Gastroesophageal sphincter (tissue), 4 donors: ENCODE data around the gene CACNA1F. TPM values are rescaled to one million over a fixed set of nuclear protein-coding genes. Genes with fewer than 3 reads are reported as not detected.

Experiments
- ATAC-seq: fragments of 150-250 bp; one replicate; pipeline ENCODE4 v1.9.1; 2016; ENCODE audit warnings: mild to moderate bottlenecking, moderate library complexity
- H3K27ac ChIP-seq, 4 donors: fragments of 200-600 bp; sonication (generic) in 3 of 4; 1 replicate in 3 of 4; 2 replicates in 1 of 4; pipeline ENCODE4 v1.5.1; 2016 to 2019
- H3K27me3 ChIP-seq: fragments of 200-600 bp; sonication (generic); one replicate; pipeline ENCODE4 v1.5.1; 2019
- H3K36me3 ChIP-seq, 2 donors: fragments of 200-600 bp; sonication (generic); one replicate each; pipeline ENCODE4 v1.5.1; 2019; ENCODE audit warnings: control low read depth in 1 of 2
- H3K4me1 ChIP-seq, 3 donors: fragments of 200-600 bp; sonication (generic); 1 replicate in 2 of 3; 2 replicates in 1 of 3; pipeline ENCODE4 v1.5.1; 2016 to 2019; ENCODE audit warnings: control low read depth in 2 of 3
- H3K4me3 ChIP-seq, 2 donors: fragments of 200-600 bp; sonication (generic); one replicate each; pipeline ENCODE4 v1.5.1; 2019; ENCODE audit warnings: mild to moderate bottlenecking in 1 of 2, moderate library complexity in 1 of 2
- H3K9me3 ChIP-seq, 3 donors: fragments of 200-600 bp; sonication (generic); one replicate each; pipeline ENCODE4 v1.5.1; 2017 to 2019; ENCODE audit warnings: control low read depth in 2 of 3
- CTCF ChIP-seq, 4 experiments: fragments of 200-600 bp in 2 of 4; fragments of 450-650 bp in 2 of 4; sonication (generic) in 1 of 4; IDR thresholded peaks; one replicate each; pipeline ENCODE4 v1.5.1; 2017 to 2019; ENCODE audit warnings: antibody characterized with exemption in 4 of 4, mild to moderate bottlenecking in 2 of 4, moderate library complexity in 2 of 4
- EP300 ChIP-seq: sonication (generic); formaldehyde crosslinking; IDR thresholded peaks from one replicate; pipeline ENCODE4 v1.6.1; 2017; ENCODE audit warnings: antibody characterized with exemption, mild to moderate bottlenecking
- POLR2A ChIP-seq, 2 donors: fragments of 450-650 bp; IDR thresholded peaks; one replicate each; pipeline ENCODE4 v1.6.1; 2017; ENCODE audit warnings: antibody characterized with exemption in 2 of 2, mild to moderate bottlenecking in 2 of 2, moderate library complexity in 1 of 2
- POLR2AphosphoS5 ChIP-seq: sonication (generic); formaldehyde crosslinking; IDR thresholded peaks from one replicate; pipeline ENCODE4 v1.6.1; 2017; ENCODE audit warnings: antibody characterized with exemption
- WGBS, 2 donors: methylation state at CpG; one replicate each; pipeline ENCODE4 v1.1.5; 2018; ENCODE audit warnings: low coverage in 1 of 2; 5-methylcytosine and 5-hydroxymethylcytosine counted together
- total RNA-seq, 4 donors: library from RNA; depleted of rRNA; stranded (reverse); fragments of >200 nt; gene quantifications; one replicate each; pipeline ENCODE4 v1.1.0, GENCODE V29; 2016

The CACNA1F gene
- total RNA-seq, 4 donors from 2014 or later, result 1.7 TPM; not detected in 3

- H3K36me3 ChIP-seq, result no peaks in the 10 kb centered on the region
- H3K4me1 ChIP-seq, result no peaks in the 10 kb centered on the region
- H3K9me3 ChIP-seq, result no peaks in the 10 kb centered on the region
- H3K27ac ChIP-seq, result no peak overlapping the region
- TF ChIP-seq POLR2AphosphoS5, result no peak
- no peak for TF ChIP-seq POLR2A (IDR thresholded peaks at IDR 0.05)
- TF ChIP-seq EP300, result no peak
- no peak for TF ChIP-seq CTCF (IDR thresholded peaks at IDR 0.05)
- H3K4me3 ChIP-seq, result no peak overlapping the region
- WGBS, 2 donors, result 70 to 84% methylated on average over 2 of the region's 2 CpGs
- H3K27me3 ChIP-seq, result peaks cover 8% of the 10 kb centered on the region
- ATAC-seq, result no peak
Observed at GRCh38 chrX:49214416-49214815, 18.7 kb downstream of the CACNA1F start.

GRCh38 chrX:49212861-49213260 lies 20.3 kb downstream of the CACNA1F start:
- TF ChIP-seq POLR2A (IDR thresholded peaks at IDR 0.05) (no peak), CTCF (IDR thresholded peaks at IDR 0.05) (no peak), EP300 (no peak), POLR2AphosphoS5 (no peak)
- Histone ChIP-seq H3K36me3 (no peaks in the 10 kb centered on the region), H3K27me3 (peaks cover 10% of the 10 kb centered on the region), H3K4me3 (no peak overlapping the region), H3K9me3 (no peaks in the 10 kb centered on the region), H3K27ac (no peak overlapping the region), H3K4me1 (no peaks in the 10 kb centered on the region)
- no CpG with 5 or more reads among the region's 1 CpG for WGBS, 2 donors
- no peak for ATAC-seq

GRCh38 chrX:49212209-49212608 lies 20.9 kb downstream of the CACNA1F start:
- Histone ChIP-seq H3K36me3 (no peaks in the 10 kb centered on the region), H3K27me3 (peaks cover 10% of the 10 kb centered on the region), H3K9me3 (no peaks in the 10 kb centered on the region), H3K4me1 (no peaks in the 10 kb centered on the region), H3K4me3 (no peak overlapping the region), H3K27ac (no peak overlapping the region)
- TF ChIP-seq CTCF (IDR thresholded peaks at IDR 0.05) (no peak), EP300 (no peak), POLR2A (IDR thresholded peaks at IDR 0.05) (no peak), POLR2AphosphoS5 (no peak)
- no CpG with 5 or more reads among the region's 2 CpGs for WGBS, 2 donors
- no peak for ATAC-seq

- Histone ChIP-seq H3K9me3 (no peaks in the 10 kb centered on the region), H3K4me3 (no peak overlapping the region), H3K36me3 (no peaks in the 10 kb centered on the region), H3K27ac (no peak overlapping the region), H3K4me1 (no peaks in the 10 kb centered on the region), H3K27me3 (peaks cover 10% of the 10 kb centered on the region)
- TF ChIP-seq CTCF (IDR thresholded peaks at IDR 0.05) (no peak), POLR2AphosphoS5 (no peak), POLR2A (IDR thresholded peaks at IDR 0.05) (no peak), EP300 (no peak)
- no peak for ATAC-seq
- 63% methylated on average over 2 of the region's 9 CpGs; no CpG with 5 or more reads in 1 of the 2 donors for WGBS, 2 donors
Observed at GRCh38 chrX:49211074-49211473, 22.1 kb downstream of the CACNA1F start.

- WGBS, 2 donors, result no CpG with 5 or more reads among the region's 8 CpGs
- Histone ChIP-seq H3K27ac (no peak overlapping the region), H3K4me3 (no peak overlapping the region), H3K4me1 (no peaks in the 10 kb centered on the region), H3K36me3 (no peaks in the 10 kb centered on the region), H3K27me3 (peaks cover 10% of the 10 kb centered on the region), H3K9me3 (no peaks in the 10 kb centered on the region)
- ATAC-seq, result no peak
- no peak for TF ChIP-seq EP300
- no peak for TF ChIP-seq POLR2AphosphoS5
- no peak for TF ChIP-seq POLR2A (IDR thresholded peaks at IDR 0.05)
- no peak for TF ChIP-seq CTCF (IDR thresholded peaks at IDR 0.05)
Observed at GRCh38 chrX:49210406-49210805, 22.7 kb downstream of the CACNA1F start.
